ENCODE measurements around the gene FAM110C. TPM values are rescaled to one million over a fixed set of nuclear protein-coding genes. Genes with fewer than 3 reads are reported as not detected.

The FAM110C gene
- total RNA-seq, 4 donors from 2014 or later: 10.7 to 22.0 (median 17.6) TPM

DNA sequence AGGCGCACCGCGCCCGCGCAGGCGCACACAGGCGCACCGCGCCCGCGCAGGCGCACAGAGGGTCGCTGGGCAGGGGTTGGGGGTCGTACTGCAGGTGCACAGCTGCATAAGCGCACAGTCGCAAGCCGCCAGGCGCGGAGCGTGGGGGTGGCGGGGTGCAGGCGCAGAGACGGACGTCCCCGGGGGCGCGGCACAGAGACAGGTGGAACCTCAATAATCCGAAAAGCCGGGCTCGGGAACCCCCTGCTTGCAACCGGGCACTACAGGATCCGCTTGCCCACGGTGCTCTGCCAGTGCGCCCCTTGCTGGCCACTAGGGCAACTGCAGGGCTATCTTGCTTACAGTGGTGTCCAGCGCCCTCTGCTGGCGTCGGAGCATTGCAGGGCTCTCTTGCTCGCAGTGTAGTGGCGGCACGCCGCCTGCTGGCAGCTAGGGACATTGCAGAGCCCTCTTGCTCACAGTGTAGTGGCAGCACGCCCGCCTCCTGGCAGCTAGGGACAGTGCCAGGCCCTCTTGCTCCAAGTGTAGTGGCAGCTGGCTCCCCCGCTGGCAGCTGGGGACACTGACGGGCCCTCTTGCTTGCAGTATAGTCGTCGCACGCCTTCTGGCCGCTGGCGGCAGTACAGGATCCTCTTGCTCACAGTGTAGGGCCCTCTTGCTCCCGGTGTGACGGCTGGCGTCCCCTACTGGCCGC, 34.9 kb downstream of the FAM110C start:
- Histone ChIP-seq H3K27ac (no peak overlapping the region), H3K4me3 (no peak overlapping the region), H3K4me1 (no peaks in the 10 kb centered on the region), H3K36me3 (no peaks in the 10 kb centered on the region), H3K27me3 (no peaks in the 10 kb centered on the region), H3K9me3 (no peaks in the 10 kb centered on the region)
- WGBS: 76% methylated on average over 23 of the region's 54 CpGs
- DNase-seq (ENCODE audit: low spot score in 2 of 2): peak in 1 of 2 donors; percentile 74
- TF ChIP-seq POLR2AphosphoS5 (IDR thresholded peaks at IDR 0.05): no peak
- TF ChIP-seq, protein P1, sequence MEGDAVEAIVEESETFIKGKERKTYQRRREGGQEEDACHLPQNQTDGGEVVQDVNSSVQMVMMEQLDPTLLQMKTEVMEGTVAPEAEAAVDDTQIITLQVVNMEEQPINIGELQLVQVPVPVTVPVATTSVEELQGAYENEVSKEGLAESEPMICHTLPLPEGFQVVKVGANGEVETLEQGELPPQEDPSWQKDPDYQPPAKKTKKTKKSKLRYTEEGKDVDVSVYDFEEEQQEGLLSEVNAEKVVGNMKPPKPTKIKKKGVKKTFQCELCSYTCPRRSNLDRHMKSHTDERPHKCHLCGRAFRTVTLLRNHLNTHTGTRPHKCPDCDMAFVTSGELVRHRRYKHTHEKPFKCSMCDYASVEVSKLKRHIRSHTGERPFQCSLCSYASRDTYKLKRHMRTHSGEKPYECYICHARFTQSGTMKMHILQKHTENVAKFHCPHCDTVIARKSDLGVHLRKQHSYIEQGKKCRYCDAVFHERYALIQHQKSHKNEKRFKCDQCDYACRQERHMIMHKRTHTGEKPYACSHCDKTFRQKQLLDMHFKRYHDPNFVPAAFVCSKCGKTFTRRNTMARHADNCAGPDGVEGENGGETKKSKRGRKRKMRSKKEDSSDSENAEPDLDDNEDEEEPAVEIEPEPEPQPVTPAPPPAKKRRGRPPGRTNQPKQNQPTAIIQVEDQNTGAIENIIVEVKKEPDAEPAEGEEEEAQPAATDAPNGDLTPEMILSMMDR (IDR thresholded peaks at IDR 0.05): peak; percentile 25 to 78

DNA sequence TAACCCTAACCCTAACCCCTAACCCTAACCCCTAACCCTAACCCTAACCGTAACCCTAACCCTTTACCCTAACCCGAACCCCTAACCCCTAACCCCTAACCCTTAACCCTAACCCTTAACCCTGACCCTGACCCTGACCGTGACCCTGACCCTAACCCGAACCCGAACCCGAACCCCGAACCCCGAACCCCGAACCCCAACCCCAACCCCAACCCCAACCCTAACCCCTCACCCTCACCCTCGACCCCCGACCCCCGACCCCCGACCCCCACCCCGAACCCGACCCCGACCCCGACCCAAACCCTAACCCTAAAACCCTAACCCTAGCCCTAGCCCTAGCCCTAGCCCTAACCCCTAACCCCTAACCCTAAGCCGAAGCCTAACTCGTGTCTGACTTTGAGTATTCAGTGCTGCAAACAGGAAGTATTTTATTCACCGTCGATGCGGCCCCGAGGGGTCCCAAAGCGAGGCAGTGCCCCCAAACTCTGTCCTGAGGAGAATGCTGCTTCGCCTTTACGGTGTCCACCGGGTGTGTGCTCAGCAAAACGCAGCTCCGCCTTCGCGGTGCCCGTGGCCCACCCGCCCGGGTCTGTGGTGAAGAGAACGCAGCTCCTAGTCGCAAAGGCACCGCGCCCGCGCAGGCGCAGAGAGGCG, 36.0 kb downstream of the FAM110C start:
- TF ChIP-seq, protein P1 (IDR thresholded peaks at IDR 0.05): no peak
- no peak for TF ChIP-seq POLR2A (IDR thresholded peaks at IDR 0.05)
- TF ChIP-seq POLR2AphosphoS5 (IDR thresholded peaks at IDR 0.05): no peak
- no peak for TF ChIP-seq EP300 (IDR thresholded peaks at IDR 0.05)
- Histone ChIP-seq H3K27ac (no peak overlapping the region), H3K4me1 (no peaks in the 10 kb centered on the region), H3K4me3 (no peak overlapping the region), H3K36me3 (no peaks in the 10 kb centered on the region), H3K27me3 (no peaks in the 10 kb centered on the region), H3K9me3 (no peaks in the 10 kb centered on the region)
- DNase-seq (ENCODE audit: low spot score in 2 of 2): no peak
- WGBS: 81% methylated on average over 35 of the region's 42 CpGs

Other genes starting within 250 kb of the FAM110C start
- gene SH3YL1, start 217.5 kb upstream of the FAM110C start, total RNA-seq: 100 to 1,000 TPM; 104 to 119 (median 118) TPM
- gene ACP1, start 218.4 kb upstream of the FAM110C start, total RNA-seq: 10 to 100 TPM; 72.4 to 90.8 (median 73.0) TPM
- gene ALKAL2, start 241.6 kb upstream of the FAM110C start, total RNA-seq: 10 to 100 TPM in 1 of 4 donors, 1 to 10 TPM in 3; 4.0 to 11.0 (median 7.1) TPM

Data from suprapubic skin (tissue), 4 donors.